Measurements from ENCODE around the gene FBXL19.

Gene FBXL19

GRCh38 chr16:30961384-30961783 is 38.0 kb downstream of the FBXL19 start:
- DNase-seq (ENCODE audit: low read depth in 4 of 4, low spot score in 1 of 4) = no peak

GRCh38 chr16:30963925-30964511 is 40.6 kb downstream of the FBXL19 start:
- no peak for DNase-seq (ENCODE audit: low read depth in 4 of 4, low spot score in 1 of 4)

DNA sequence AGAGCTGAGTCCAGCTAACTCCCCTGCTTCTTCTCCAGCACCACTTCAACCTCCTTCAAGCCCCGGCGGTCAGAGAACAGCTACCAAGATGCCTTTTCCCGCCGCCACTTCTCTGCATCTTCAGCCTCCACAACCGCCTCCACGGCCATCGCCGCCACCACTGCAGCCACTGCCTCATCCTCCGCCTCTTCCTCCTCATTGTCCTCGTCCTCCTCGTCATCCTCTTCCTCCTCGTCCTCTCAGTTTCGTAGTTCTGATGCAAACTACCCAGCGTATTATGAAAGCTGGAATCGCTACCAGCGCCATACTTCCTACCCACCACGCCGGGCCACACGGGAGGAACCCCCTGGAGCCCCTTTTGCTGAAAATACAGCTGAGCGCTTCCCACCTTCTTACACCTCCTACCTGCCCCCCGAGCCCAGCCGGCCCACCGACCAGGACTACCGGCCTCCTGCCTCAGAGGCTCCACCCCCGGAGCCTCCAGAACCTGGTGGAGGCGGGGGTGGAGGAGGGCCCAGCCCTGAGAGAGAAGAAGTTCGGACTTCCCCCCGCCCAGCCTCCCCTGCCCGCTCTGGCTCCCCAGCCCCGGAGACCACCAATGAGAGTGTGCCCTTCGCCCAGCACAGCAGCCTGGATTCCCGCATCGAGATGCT is 41.3 kb downstream of the FBXL19 start:
- no peak for DNase-seq (ENCODE audit: low read depth in 4 of 4, low spot score in 1 of 4)

DNA sequence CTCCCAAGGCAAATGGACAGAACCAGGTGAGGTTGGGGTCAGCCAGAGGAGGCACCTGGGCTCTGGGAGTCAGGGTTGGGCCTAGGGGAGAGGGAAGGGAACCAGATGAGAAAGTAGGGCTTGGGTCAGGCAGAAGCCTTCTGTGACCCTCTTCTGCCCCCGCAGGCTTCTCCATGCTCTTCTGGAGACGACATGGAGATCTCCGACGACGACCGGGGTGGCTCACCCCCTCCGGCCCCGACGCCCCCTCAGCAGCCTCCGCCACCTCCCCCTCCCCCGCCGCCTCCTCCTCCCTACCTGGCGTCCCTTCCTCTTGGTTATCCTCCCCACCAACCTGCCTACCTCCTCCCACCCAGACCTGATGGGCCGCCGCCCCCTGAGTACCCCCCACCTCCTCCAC is 42.1 kb downstream of the FBXL19 start:
- no peak for DNase-seq (ENCODE audit: low read depth in 4 of 4, low spot score in 1 of 4)

GRCh38 chr16:30966033-30966619 is 42.8 kb downstream of the FBXL19 start:
- no peak for DNase-seq (ENCODE audit: low read depth in 4 of 4, low spot score in 1 of 4)

DNA sequence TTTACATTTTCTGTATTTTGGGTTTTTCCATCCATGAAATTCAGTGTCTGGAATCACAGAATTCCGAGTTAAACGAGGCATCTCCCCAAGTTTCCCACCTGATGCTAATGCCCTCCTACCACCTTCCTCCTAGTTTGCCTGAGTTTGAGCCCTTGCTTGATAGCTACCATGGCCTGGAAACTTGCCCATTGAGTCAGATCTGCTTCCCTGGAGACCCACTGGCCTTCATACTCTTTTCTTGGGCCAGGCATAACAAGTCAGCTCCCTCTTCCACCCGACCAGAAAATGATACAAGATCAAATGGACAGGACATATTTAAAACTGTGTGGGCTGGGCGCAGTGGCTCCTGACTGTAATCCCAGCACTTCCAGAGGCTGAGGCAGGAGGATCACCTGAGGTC is 44.4 kb downstream of the FBXL19 start:
- DNase-seq (ENCODE audit: low read depth in 4 of 4, low spot score in 1 of 4) = no peak

- DNase-seq (ENCODE audit: low read depth in 4 of 4, low spot score in 1 of 4) = no peak
These were observed 46.0 kb downstream of the FBXL19 start for GRCh38 chr16:30969246-30969842.

DNA sequence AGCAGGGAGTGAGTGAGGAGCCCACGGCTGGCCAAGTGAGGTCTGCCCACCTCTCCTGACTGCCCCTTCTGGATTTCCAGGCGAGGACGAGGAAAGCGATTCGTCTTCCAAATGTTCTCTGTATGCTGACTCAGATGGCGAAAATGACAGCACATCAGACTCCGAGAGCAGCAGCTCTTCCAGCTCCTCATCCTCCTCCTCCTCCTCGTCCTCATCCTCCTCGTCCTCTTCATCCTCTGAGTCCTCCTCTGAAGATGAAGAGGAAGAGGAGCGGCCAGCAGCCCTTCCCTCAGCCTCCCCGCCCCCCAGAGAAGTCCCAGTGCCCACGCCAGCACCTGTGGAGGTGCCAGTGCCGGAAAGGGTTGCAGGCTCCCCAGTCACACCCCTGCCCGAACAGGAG is 47.9 kb downstream of the FBXL19 start:
- no peak for DNase-seq (ENCODE audit: low read depth in 4 of 4, low spot score in 1 of 4)

- no peak for DNase-seq (ENCODE audit: low read depth in 4 of 4, low spot score in 1 of 4)
These were observed 49.5 kb downstream of the FBXL19 start for GRCh38 chr16:30972872-30973271.

- DNase-seq (ENCODE audit: low read depth in 4 of 4, low spot score in 1 of 4) = no peak
These were observed 51.0 kb downstream of the FBXL19 start for GRCh38 chr16:30974348-30974747.

DNA sequence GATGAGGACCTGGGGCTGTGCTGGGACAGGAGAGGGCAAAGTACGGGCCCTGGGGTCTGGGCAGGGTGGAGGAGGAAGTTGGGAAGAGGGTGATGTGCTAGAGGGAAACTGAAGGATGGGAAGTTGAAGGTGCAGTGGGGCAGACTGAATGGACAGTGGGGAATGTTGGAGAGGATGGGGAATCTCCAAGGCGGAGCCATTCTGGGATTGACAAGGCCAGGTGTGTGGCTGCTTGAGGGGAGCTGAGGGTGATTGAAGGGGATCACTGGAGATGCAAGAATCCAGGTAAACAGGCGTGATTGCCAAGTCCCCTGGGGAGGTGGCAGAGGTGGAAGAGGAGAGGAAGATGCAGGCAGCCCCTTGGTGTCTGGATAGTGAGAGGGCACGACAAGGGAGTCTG is 53.1 kb downstream of the FBXL19 start:
- DNase-seq (ENCODE audit: low read depth in 4 of 4, low spot score in 1 of 4) = no peak

DNA sequence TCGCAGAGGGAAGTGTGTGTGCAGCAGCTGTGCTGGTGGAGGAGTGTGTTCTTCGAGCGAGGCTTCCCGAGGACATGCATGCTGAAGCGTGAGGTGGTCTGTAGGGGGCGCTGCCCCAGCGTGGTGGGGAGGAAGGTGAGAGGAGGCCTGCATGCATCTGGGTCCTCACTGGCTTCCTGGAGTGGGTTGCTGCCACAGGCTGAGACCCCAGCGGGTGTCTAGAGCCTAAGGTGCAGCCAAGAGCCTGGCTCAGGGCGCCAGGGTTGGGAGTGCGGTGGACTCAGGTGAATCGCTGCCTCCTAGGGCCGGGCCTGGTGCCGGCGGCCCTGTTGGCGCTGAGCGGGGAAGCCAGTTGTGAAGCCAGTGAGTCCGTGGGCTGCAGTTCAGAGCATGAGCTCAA is 54.1 kb downstream of the FBXL19 start:
- DNase-seq (ENCODE audit: low read depth in 4 of 4, low spot score in 1 of 4) = no peak

- DNase-seq (ENCODE audit: low read depth in 4 of 4, low spot score in 1 of 4) = no peak
These were observed 56.0 kb downstream of the FBXL19 start for GRCh38 chr16:30979170-30980022.

DNA sequence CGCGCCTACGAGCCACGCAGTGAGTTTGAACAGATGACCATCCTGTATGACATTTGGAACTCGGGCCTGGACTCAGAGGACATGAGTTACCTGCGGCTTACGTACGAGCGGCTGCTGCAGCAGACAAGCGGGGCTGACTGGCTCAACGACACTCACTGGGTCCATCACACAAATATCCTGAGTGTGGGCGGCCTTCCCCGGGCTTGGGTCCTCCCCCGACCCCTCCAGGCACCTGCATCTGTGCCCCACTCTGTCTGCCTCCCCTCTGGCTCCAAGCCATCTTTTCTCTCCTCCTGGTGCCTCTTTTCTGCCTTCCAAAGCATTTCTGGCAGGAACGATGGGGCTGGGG is 56.6 kb downstream of the FBXL19 start:
- no peak for DNase-seq (ENCODE audit: low read depth in 4 of 4, low spot score in 1 of 4)

DNA sequence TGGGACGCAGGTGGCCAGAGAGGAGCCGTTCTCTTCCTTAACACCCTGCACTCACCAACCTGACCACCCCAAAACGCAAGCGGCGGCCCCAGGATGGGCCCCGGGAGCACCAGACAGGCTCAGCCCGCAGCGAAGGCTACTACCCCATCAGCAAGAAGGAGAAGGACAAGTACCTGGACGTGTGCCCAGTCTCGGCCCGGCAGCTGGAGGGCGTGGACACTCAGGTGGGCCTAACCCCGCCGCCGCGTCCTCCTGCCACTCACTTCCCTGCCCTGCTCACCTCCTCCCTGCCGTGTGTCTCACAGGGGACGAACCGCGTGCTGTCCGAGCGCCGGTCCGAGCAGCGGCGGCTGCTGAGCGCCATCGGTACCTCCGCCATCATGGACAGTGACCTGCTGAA is 57.1 kb downstream of the FBXL19 start:
- DNase-seq (ENCODE audit: low read depth in 4 of 4, low spot score in 1 of 4) = no peak

- DNase-seq (ENCODE audit: low read depth in 4 of 4, low spot score in 1 of 4) = no peak
These were observed 57.6 kb downstream of the FBXL19 start for GRCh38 chr16:30980959-30981358.

- DNase-seq (ENCODE audit: low read depth in 4 of 4, low spot score in 1 of 4) = no peak
These were observed 59.3 kb downstream of the FBXL19 start for GRCh38 chr16:30982548-30983288.

DNA sequence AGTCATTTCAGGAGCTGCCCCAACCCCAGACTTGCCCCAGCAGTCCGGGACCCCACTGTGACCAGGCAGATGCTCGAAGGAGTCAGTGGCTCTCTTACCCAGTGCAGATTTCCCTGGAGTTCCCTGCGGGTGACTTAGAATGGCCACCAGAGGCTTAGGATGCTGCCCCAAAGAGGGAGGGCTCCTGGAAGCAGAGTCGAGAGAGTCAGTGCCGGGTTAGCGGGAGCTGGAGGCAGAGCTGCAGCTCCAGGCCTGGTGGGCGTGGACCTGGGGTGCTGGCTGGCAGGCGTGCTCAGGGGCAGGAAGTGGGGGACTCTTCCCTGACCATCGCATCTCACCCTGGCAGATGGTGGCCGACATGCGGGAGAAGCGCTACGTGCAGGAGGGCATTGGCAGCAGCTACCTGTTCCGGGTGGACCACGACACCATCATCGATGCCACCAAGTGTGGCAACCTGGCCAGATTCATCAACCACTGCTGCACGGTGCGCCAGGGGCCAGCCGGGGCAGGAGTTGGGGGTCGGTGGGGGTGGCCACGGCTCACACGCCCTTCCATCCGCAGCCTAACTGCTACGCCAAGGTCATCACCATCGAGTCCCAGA is 60.0 kb downstream of the FBXL19 start:
- no peak for DNase-seq (ENCODE audit: low read depth in 4 of 4, low spot score in 1 of 4)

DNA sequence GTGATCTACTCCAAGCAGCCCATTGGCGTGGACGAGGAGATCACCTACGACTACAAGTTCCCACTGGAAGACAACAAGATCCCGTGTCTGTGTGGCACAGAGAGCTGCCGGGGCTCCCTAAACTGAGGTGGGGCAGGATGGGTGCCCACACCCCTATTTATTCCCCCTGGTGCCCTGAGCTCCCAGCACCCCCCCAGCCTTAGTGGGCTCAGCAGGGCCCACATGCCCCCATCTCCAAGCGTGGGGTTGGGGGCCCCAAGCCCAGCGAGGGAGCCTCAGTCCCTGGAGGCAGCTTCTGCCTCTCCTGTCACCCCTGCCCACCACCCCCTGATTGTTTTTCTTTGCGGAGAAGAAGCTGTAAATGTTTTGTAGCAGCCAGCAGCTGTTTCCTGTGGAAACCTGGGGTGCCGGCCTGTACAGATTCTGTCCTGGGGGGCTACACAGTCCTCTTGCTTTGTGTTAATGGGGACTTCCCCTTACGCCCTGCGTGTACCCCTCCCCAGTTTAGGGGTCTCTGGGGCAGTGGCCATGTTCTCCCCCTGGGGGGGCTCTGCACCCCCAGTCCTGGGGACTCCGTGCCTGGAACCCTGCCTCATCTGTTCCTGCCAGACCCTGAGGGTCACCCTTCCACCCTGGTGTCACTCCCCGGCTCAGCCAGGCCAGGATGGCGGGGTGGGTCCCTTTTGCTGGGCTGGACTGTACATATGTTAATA is 60.7 kb downstream of the FBXL19 start:
- DNase-seq (ENCODE audit: low read depth in 4 of 4, low spot score in 1 of 4) = no peak

All from stimulated activated CD4-positive, alpha-beta T cell treated with anti-CD3 and anti-CD28 coated beads, Interleukin-1b, Interleukin-23, amount 100 ng/mL, for 24 hours (primary cell).